Stimulated activated CD4-positive, alpha-beta T cell treated with anti-CD3 and anti-CD28 coated beads, Interleukin-15, amount 100 ng/mL, for 24 hours (primary cell): ENCODE measurements around the gene RASGEF1C.

Experiments used
- DNase-seq: peaks from one replicate; pipeline ENCODE4 v3.0.0-alpha.2; 2020

Gene RASGEF1C

DNA sequence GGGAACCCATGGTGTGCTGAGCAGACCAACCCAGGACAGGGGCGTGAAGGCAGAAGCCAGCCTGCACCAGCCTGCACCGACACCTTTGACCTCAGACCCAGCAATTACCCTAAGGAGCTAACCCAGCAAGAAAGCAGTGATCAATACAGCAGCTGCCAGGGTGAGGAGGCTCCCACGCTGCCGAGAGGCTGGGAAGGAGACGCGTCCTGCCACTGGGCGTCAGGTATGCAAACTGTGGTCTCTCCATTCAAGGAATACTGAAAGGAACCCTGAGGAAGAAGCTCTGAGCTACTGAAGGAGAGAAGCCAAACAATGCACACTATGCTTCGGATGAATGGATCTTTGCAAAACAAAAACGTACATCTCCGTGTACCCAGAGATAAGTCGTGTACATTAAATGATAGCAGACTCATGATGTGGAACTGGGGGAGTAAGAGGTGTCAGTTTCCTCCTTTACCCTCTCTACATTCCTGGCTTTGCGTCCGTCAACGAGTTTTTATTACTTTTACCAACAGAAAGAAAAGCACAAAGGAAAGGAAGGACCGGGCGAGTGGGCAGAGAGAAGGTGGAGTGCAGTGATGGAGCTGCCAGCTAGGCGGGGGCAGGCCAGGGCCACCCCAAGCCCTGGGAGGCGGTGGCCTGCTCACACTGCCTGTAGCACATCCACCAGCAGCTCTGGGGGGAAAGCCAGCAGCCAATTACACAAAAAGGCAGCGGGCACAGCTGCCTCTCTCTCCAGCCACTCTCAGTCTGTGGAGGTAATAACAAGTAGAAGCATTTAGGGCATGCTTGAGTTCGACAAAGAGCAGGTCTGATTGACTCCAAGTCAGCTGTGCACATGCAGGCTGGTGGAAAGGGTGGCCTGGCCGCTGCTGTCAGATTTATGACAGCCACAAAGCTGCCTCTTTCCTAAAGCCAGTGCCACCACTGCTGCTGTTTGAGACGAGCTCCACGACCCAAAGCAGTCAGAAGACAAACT lies 29.3 kb downstream of the RASGEF1C start:
- DNase-seq = no peak

DNA sequence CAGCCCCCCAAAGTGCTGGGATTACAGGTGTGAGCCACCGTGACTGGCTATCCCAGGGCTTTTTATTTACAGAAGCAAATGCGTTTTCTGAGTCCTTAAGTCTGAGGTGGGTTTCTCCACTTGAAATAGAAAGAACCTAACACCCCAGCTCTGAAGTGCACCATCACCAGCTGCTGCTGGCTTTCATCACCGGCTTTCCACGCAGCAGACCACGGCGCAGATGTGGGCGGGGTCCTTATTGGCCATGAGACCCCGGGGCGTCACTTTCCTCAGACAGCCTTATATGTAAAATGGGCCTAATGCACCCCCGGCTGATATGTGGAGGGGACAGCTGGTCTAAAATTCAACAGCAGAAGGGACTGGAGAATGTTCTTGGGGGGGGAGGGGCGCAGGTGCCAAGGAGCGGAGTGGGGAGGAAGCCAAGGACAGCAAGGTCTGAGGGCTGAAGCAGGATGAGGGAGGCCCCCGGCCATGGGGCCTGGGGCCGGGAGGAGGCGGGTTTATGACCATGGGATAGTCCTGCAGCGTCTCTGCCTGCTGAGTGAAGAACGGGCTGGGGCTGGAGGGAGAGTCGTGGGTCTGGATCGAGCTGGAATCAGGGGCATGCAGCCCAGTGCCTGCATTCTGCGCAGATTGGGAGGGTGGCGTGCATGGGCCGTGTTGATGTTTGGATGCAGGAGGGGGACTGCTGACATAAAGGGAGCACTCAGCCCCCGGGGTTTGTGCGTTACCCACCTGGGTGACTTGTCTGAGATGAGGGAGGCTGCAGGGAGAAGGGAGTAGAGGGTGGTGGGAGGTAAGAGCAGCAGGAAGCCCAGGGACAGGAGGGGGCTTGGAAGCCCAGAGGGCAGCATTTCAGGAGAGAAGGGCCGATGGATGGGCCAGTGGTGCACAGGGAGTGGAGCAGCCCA lies 30.2 kb downstream of the RASGEF1C start:
- DNase-seq = no peak

DNA sequence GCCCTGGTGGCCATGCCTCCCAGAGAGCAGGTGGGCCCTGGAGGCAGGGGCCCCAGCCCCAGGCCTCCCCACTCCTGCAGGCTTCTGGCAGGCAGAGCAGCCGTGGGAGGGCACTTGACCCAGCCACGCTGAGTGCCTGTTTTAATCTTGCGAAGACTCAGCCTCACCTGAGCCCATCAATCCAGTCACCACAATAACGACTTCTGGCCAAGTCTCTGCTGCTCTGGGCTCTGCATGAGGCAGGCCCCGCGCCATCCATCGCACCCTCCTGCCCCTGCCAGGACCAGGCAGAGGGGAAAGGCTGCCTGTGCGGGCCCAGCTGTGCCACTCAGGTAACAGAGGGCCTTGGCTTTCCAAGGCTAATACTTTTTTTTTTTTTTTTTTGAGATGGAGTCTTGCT lies 32.8 kb downstream of the RASGEF1C start:
- no peak for DNase-seq

DNA sequence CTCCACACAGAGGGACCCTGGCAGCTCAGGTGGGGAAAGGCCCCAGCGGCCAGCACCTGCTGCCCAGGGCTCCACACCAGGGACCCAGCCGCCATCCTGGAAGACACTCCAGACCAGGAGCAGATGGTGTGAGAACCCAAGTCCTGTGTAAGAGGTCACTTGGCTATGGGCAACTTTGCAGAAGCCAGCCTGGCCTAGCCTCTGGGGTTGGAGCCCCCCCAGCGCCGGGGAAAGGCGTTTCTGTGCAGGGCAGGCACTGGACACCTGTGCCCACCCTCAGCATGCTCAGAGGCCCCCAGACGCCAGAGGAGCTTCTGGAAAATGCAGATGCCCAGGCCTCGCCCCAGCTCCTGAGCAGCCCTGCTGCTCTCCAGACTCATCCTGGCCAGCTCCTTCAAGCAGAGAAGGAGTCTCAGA lies 34.0 kb downstream of the RASGEF1C start:
- DNase-seq = no peak

DNA sequence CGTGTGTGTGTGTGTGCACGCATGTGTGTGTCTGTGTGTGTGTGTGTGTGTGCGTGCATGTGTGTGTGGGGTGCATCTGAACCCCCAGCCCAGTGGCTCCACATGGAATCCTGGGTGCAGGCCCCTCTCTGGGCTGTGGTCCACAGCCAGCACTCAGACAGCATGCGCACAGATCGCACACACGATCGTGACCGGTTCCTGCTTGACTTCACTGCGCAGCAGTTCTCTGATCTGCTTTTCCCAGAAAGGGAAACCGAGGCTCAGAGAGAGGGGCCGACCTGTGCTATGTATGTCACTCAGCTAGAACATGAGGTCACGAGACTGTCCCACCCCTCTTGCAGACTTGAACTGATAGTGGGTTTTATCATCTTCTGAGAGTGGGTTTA lies 34.4 kb downstream of the RASGEF1C start:
- DNase-seq = no peak

DNA sequence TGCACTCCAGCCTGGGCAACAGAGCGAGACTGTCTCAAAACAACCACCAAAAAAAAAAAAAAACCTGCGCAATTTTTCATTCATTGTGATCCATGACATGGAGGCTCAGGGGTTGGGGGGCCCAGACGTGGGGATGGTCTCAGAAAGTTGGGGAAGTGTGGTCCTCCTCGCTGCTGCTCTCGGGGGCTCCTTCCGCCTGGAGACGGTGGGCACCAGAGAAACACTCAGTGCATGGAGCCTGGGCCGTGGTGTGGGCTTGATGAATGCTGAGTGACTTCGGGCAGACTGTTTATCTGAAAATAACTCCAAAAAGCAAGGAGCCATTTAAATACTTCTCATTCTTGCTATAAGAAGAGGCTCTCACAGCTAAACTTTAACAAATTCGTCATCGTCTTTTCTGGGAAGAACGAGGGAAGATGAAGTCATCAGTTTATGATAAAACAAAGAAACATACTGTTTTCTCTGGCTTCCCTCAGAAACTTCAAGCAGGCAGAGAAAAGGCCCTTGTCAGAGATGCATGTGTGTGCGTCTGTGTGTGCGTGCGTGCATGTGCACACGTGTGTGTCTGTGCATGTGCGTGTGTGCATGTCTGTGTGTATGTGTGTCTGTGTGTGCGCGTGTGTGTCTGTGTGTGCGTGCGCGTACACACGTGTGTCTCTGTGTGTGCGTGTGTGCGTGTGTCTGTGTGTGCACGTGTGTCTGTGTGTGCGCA lies 35.0 kb downstream of the RASGEF1C start:
- no peak for DNase-seq

DNA sequence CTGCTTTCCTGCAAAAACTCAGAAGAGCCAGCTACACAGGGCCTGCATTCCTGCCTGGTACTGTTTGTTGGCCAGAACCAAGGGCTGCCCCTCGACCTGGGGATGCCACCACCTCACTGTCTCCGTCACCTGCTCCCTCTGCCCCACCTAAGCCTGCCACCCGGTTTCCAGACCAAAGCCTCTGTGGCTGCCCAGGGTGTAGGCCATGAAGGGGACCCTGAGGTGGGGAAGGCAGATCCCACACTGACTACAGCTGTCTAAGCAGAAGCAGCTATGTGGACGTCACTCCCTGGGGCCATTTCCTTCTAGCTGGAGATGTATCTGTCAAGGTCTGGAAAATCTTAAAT lies 35.8 kb downstream of the RASGEF1C start:
- no peak for DNase-seq

DNA sequence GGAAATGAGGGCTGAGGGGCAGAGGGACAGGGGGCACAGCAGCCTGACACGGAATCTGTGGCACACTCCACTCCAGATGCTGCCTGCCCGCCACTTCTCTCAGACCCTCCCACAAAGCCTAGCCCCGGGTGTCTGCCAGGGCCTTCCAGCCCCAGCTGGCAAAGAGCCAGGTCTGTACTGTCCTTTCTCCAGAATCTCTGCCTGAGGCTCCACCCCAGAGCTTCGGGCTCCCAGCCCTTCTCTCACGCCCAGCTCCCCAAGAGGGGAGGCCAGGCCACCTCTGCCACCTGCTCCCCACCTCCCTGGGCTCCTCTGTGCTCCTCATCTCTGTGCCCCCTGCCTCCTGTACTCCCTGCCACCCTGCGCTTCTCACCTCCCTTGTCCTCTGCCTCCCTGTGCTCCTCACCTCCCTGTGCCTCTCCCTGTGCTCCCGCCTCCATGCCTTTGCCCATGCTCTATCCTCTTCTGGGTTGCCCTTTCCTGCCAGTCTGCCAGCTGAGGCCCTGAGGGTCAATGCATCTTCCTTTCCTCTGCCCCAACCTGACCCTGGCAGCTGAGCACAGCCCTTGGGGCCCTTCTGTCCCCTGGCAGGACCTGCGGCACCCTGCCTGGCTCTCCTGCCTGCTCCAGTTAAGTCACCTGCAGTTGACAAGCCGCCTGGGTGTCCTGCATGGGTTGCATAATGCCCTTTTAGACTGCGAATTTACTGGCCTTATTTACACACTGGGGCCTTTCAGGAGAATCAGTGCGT lies 36.4 kb downstream of the RASGEF1C start:
- DNase-seq = no peak

DNA sequence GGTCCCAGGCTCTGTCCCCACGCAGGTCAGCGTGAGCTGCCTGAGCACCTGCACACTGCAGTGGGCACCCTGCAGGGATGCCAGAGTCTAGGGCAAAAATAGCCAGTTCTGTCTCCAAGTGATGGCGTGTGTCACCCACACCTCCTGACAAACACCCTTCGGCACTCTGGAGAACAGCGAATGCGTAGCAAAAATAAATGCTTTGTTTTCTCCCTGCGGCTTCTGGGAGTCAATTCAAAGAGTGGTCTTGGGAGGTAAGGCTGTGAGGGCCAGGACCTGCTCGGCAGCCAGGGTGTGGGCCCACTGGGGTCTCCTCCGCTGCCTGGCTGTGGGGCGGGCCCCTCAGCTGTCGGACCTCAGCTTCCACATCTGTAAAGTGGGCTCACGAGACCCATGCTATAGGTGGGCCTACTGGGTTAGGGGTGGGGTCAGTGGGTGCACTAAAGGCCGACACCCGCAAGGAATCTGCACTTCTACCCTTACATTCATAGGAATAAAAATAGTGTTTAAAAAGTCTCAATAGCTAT lies 37.4 kb downstream of the RASGEF1C start:
- no peak for DNase-seq

DNA sequence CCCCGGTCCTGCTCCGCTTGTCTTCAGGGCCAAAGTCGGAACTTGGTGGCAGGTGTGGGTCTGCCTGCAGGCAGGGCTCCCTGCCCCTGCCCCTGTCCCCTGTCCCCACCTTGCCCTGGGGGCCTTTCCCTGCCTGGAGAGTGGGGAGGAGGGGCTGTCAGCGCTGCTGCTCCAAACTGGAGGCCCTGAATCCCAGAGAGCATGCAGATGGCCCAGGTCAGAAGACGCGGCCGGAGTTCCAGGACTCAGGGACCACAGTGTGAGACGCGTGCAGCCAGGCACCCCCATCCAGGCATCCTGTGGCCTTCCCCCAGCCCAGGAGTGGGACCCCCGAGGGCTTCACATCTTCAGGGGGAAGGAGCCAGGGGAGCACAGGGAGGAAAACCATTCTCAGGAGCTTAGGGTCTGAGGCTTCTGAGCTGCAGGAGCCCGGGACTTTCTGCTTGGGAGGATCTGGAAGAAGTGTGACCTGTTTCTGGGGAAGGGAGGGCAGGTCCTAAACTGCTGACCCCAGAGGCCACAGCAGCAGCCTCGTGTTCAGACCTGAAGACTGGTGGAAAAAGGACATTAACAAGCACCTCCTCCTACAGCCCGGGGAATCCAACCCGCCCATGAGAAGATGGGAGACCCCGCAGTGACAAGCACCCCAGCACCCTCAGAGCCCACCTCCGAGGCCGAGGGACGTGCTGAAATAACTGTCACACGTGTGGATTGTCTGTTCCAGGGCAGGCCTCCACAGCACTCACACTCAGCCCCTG lies 38.0 kb downstream of the RASGEF1C start:
- DNase-seq = no peak

DNA sequence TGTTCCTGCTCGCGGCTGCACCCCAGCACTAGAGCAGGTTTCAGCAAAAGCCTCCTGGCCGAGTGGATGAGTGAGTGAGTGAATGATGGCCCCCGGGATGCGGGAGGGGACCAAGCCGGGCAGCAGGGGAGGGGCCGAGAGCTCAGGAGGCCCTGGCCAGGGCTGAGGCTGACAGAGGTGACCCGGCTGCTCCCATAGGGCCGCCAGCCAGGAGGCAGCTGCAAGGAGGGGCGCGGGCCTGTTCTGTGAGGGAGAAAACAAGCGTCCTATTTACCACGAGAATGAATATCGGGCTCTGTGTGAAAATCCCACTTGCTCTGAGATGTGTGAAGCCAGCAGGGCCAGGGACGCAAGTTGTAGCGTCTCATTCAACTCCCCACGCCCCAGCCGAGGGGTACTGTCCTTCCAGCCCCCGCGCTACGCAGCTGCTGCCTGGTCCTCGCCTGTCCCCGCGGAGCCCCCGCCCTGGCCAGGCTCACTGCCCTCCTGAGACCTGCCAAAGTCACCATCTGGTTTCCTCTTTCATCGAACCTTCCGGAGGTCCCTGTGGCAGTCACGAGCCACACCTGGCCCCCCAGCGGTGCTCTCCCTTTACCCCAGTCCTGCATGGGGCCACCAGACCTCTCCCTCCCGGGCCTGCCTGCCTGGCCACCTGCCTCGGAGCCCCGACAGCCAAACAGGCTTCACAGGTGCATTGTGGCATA lies 38.8 kb downstream of the RASGEF1C start:
- DNase-seq = no peak

DNA sequence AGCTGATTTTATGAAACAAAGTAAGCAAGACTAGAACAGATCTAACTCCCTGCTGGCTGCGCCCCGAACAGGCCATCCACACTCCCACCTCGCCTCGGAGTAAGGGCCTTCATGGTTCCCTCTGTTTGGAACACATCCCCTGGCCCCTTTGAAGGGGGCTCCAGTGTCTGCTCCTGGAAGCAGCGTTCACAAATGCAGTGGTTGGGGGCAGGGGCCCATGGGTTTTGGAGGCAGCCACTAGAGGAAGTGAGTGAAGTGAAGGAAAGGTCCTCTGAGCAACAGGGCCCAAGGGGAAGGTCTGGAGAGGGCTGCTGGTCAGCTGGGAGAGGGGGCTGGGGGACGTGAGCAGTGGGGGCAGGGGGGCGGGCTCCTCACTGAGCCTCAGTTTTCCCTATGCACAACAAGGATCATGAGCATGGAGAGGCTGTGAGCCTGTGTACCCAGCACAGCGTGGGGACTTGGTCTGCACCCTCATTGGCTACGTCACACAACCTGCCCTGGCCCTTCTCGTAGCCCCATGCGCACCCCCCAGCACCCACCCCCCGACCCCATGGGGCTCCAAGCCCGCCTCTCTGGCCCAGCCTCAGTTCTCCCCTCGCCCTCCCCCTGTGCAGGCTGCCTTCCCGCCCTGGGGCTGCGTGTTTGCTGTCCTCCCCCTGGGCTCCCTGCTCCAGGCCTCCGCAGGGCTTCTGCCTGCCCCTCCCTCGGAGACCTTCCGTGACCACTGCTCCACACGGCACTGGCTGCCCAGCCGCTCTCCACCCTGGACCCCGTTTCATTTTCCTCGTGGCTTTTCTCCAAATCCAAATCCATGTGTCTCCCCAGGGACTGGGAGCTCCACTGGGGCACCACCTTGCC lies 39.5 kb downstream of the RASGEF1C start:
- no peak for DNase-seq

DNA sequence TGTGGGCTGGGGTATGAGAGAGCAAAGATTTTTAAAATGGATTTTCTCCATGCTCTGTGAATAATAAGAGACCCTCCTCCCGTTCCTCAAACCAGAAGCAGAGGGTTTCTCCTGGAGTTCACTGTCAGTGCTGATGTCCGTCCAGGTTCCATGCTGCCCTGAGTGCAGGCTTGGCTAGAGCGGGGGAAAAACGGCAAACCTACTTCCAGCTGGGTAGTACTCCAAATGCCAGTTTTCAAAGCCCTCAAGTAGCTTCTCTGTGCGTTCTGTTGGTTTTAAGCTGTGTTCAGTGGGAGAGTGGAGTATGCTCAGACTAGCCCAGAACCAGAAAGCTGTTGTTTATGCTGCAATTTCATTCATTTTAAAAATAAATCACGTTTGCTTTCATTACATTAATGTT lies 40.3 kb downstream of the RASGEF1C start:
- no peak for DNase-seq

DNA sequence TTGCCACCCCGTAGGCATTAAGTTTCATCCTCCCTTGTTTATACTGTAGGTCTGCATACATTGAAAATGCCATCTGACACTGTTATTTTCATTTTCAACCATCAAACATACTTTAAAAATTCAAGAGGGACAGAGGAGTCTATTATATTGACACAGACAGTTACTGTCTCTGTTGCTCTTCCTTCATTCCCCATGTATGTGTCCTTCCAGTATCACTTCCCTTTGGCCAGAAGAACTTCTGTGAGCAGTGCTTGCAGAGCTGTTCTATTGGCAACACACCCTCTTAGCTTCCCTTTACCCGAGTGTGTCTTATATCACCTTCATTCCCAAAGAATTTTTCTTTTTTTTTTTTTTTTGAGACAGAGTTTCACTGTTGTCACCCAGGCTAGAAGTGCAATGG lies 42.8 kb downstream of the RASGEF1C start:
- no peak for DNase-seq

DNA sequence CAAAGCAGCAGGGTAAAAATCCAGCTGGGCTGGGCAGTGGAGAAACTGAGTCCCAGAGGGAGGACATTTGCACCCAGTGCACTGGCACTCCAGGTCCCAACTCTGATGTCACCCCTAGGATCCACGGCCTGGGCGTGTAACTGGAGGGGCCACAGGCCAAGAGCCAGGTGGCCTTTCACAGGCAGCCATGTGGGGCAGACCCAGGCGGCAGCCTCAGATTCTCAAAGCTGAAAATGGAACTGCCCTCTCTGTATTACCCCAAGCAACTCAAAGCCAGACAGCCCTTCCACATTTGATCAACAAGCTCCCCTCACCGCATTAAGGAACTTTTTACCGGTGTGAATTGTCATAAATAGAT lies 46.7 kb downstream of the RASGEF1C start:
- DNase-seq = no peak

DNA sequence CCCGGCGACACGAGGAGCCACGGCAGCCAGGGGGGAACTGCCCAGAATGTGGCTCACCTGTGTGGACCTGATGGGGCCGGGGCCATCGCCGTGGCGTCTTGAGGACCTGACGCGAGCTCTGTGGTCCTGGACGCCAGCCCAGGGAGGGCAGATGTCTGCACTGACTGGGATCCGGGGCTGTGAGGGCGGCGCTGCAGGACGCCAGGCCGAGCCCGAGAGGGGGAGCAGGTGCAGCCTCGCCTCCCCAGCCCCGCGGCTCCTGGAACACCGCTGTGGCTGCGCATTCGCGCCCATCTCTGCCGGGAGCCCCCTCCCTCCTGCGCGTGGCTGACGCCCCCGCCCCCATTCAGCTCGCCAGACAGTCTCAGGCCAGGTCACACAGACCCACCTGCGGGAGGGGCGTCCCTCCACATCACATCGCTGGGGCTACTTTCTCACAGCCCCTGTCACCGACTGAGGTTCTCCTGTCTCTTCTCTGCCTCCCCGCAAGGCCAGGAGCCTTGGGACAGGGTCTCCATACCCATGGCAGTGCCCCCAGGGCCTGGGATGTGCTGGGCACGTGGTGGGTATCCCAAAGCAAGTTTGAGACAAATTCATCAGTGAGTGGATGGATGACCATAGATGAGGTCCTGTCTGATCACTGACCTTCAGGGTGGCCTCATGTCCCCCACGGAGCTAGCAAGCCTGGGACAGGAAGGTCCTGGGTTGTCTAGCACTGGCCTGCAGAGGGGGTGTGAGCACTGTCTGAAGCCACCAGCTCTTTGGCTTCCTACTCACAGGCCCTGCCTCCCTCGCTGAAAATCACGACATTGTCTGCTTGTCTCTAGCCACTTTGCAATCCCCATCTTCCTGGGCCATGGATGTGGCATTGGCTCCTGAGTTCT lies 47.3 kb downstream of the RASGEF1C start:
- DNase-seq = no peak

DNA sequence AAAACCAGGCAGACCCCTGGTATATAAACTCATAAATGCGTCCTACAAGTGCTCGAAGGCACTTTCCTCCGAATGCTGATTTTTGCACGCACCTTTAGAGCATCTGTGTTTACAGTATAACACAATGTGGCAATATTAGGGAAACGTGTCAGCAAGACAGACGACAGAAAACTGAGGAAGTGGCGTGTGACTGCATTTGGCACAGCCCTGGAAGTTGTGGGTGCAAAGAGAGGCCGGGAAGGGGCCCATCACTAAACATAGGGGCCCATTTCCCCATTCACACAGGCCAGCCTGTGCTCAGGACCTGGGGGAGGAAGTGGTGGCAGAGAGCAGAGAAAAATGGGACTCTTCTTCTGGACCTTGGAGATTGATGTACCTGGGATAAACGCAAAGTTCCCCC lies 48.2 kb downstream of the RASGEF1C start:
- DNase-seq = no peak

DNA sequence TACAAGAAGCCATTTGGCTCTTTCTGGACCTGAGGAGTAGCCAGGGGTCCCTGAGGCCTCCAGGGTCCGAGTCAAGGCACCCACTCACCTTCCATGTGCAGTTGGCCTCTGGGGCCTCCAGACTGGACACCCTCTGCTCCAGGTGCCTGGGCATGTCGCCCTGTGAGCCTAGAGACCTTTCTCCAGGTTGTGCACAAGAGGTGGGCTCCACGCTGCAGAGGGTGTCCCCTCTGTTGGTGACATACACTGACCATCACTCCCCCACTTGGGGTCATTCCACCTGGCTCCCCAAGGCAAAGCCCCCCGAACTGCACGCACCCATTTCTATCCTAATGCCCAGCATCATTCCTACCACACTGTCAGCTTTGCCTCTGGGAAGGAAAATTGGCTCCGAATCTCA lies 48.8 kb downstream of the RASGEF1C start:
- DNase-seq = no peak

DNA sequence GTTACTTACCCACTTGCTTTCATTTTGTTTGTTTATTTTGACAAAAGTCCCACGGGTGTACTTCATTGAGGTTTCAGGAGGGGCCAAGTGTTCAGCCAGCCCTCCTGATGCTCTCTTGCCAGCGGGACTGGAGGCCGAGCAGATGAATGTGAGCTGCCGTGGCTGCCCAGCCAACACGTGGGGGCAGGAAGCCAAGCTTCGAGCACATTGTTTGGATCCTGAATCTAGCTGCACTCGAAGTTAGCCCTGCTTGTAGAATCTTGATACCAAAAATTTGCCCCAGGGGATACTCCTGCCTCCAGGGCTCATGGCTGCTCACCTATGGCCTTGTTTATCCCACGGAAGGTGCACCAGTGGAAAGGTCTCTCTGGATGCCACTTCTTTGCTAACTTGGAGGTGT lies 49.3 kb downstream of the RASGEF1C start:
- DNase-seq = no peak
